Peyer's patch (tissue), 4 donors: ENCODE measurements around the gene ATOH8. TPM values are rescaled to one million over a fixed set of nuclear protein-coding genes. Genes with fewer than 3 reads are reported as not detected.
A peak's percentile ranks its signal among the peaks of the same experiment; 100 is the strongest.

ENCODE experiments used
- DNase-seq, 3 donors: peaks; one replicate each; pipeline ENCODE4 v3.0.0-alpha.2; 2017 to 2019
- H3K27ac ChIP-seq, 4 donors: fragments of 200-600 bp; sonication (generic); one replicate each; pipeline ENCODE4 v1.5.1; 2016 to 2019
- H3K27me3 ChIP-seq, 2 donors: fragments of 200-600 bp; sonication (generic); one replicate each; pipeline ENCODE4 v1.5.1; 2019
- H3K36me3 ChIP-seq, 3 donors: fragments of 200-600 bp; sonication (generic); one replicate each; pipeline ENCODE4 v1.5.1; 2016 to 2019
- H3K4me1 ChIP-seq, 4 donors: fragments of 200-600 bp; sonication (generic); one replicate each; pipeline ENCODE4 v1.5.1; 2016 to 2019
- H3K4me3 ChIP-seq, 4 donors: fragments of 200-600 bp; sonication (generic); 1 replicate in 3 of 4; 2 replicates in 1 of 4; pipeline ENCODE4 v1.5.1; 2016 to 2019; ENCODE audit warnings: mild to moderate bottlenecking in 1 of 4
- H3K9me3 ChIP-seq, 4 donors: fragments of 200-600 bp; sonication (generic); one replicate each; pipeline ENCODE4 v1.5.1; 2016 to 2019; ENCODE audit warnings: mild to moderate bottlenecking in 1 of 4
- CTCF ChIP-seq, 6 experiments: fragments of 450-650 bp in 4 of 6; fragments of 200-600 bp in 2 of 6; sonication (generic) in 1 of 6; IDR thresholded peaks; one replicate each; pipeline ENCODE4 v1.5.1; 2017 to 2019; ENCODE audit warnings: antibody characterized with exemption in 6 of 6, mild to moderate bottlenecking in 3 of 6, moderate library complexity in 1 of 6
- POLR2A ChIP-seq, 2 donors: fragments of 450-650 bp; IDR thresholded peaks; one replicate each; pipeline ENCODE4 v1.5.1; 2017; ENCODE audit warnings: antibody characterized with exemption in 2 of 2, mild to moderate bottlenecking in 2 of 2, moderate library complexity in 2 of 2
- total RNA-seq, 4 donors: library from RNA; depleted of rRNA; stranded (reverse); fragments of >200 nt; gene quantifications; one replicate each; pipeline ENCODE4 v1.1.0, GENCODE V29; 2016

ATOH8 gene
- total RNA-seq, 4 donors from 2014 or later, result 5.3 to 35.5 (median 13.9) TPM

GRCh38 chr2:85754313-85755095 lies 713 bp downstream of the ATOH8 start:
- peak in 1 of 3 donors; percentile 52 for DNase-seq
- TF ChIP-seq CTCF (IDR thresholded peaks at IDR 0.05), result peak in 1 of 6 experiments; percentile 5
- TF ChIP-seq POLR2A (IDR thresholded peaks at IDR 0.05), result no peak
- no peaks in the 10 kb centered on the region for H3K27me3 ChIP-seq
- no peaks in the 10 kb centered on the region for H3K9me3 ChIP-seq
- peak overlapping the region; percentile 54 to 70 (median 64) for H3K4me3 ChIP-seq
- H3K36me3 ChIP-seq, result no peaks in the 10 kb centered on the region
- H3K27ac ChIP-seq, result peak overlapping the region; percentile 61 to 79 (median 68)
- H3K4me1 ChIP-seq, result peaks cover 0 to 61% (median 18%) of the 10 kb centered on the region in 4 donors

- Histone ChIP-seq H3K36me3 (no peaks in the 10 kb centered on the region), H3K4me3 (peak overlapping the region; percentile 54 to 70 (median 64)), H3K27me3 (no peaks in the 10 kb centered on the region), H3K4me1 (peaks cover 0 to 61% (median 18%) of the 10 kb centered on the region in 4 donors), H3K9me3 (no peaks in the 10 kb centered on the region), H3K27ac (peak overlapping the region; percentile 11 to 79 (median 63))
- peak in 1 of 3 donors; percentile 48 for DNase-seq
- TF ChIP-seq POLR2A (IDR thresholded peaks at IDR 0.05) (no peak), CTCF (IDR thresholded peaks at IDR 0.05) (no peak)
These were observed 1.6 kb downstream of the ATOH8 start for GRCh38 chr2:85755122-85756027.

GRCh38 chr2:85756195-85756594 lies 2.4 kb downstream of the ATOH8 start:
- Histone ChIP-seq H3K27me3 (no peaks in the 10 kb centered on the region), H3K36me3 (no peaks in the 10 kb centered on the region), H3K4me3 (peak overlapping the region in 3 of 4 donors; percentile 59 to 70 (median 70)), H3K4me1 (peaks cover 0 to 54% (median 18%) of the 10 kb centered on the region in 4 donors), H3K27ac (no peak overlapping the region), H3K9me3 (no peaks in the 10 kb centered on the region)
- no peak for DNase-seq
- no peak for TF ChIP-seq CTCF (IDR thresholded peaks at IDR 0.05)
- no peak for TF ChIP-seq POLR2A (IDR thresholded peaks at IDR 0.05)

GRCh38 chr2:85756822-85757435 lies 3.1 kb downstream of the ATOH8 start:
- peak in 1 of 3 donors; percentile 44 for DNase-seq
- H3K27me3 ChIP-seq, result no peaks in the 10 kb centered on the region
- no peak overlapping the region for H3K27ac ChIP-seq
- no peaks in the 10 kb centered on the region for H3K9me3 ChIP-seq
- peaks cover 0 to 49% (median 18%) of the 10 kb centered on the region in 4 donors for H3K4me1 ChIP-seq
- no peaks in the 10 kb centered on the region for H3K36me3 ChIP-seq
- TF ChIP-seq CTCF (IDR thresholded peaks at IDR 0.05) (no peak), POLR2A (IDR thresholded peaks at IDR 0.05) (no peak)
- peak overlapping the region in 2 of 4 donors; percentile 70 for H3K4me3 ChIP-seq

GRCh38 chr2:85757860-85758259 lies 4.1 kb downstream of the ATOH8 start:
- Histone ChIP-seq H3K27ac (no peak overlapping the region), H3K36me3 (no peaks in the 10 kb centered on the region), H3K4me1 (peaks cover 0 to 47% (median 18%) of the 10 kb centered on the region in 4 donors), H3K9me3 (no peaks in the 10 kb centered on the region), H3K27me3 (no peaks in the 10 kb centered on the region), H3K4me3 (no peak overlapping the region)
- TF ChIP-seq CTCF (IDR thresholded peaks at IDR 0.05) (no peak), POLR2A (IDR thresholded peaks at IDR 0.05) (no peak)
- no peak for DNase-seq
